ENCODE results near the gene LRRC74B. TPM values are rescaled to one million over a fixed set of nuclear protein-coding genes. Genes with fewer than 3 reads are reported as not detected.

Gene LRRC74B
- total and polyA plus RNA-seq, 2 of the 4 experiments (the other 2 are of a cell fraction): not detected

- Histone ChIP-seq H3K4ac (ENCODE audit: low read depth, low read length) (no peak overlapping the region), H2BK15ac (ENCODE audit: low read depth, low read length) (no peak overlapping the region), H2BK5ac (ENCODE audit: low read depth, low read length, poor library complexity, severe bottlenecking) (no peak overlapping the region), H3K4me2 (ENCODE audit: low read depth, low read length) (no peak overlapping the region), H3K27ac (ENCODE audit: insufficient read depth, low read length) (no peak overlapping the region), H3K9me1 (ENCODE audit: insufficient read depth, low read length) (no peaks in the 10 kb centered on the region), H2AFZ (replicated peaks; ENCODE audit: low read length, poor library complexity) (no peak overlapping the region), H4K5ac (ENCODE audit: low read depth, low read length) (no peak overlapping the region), H4K91ac (ENCODE audit: insufficient read depth, low read depth, low read length) (no peak overlapping the region), H3K14ac (replicated peaks; ENCODE audit: low read depth, low read length) (no peak overlapping the region), H3K27me3 (ENCODE audit: control insufficient read depth, insufficient read depth, low read length) (peaks cover 17% of the 10 kb centered on the region), H3K36me3 (ENCODE audit: control insufficient read depth, insufficient read depth, low read length) (no peaks in the 10 kb centered on the region), H3K79me1 (ENCODE audit: low read depth in 1 of 2, low read length in 2 of 2) (no peaks in the 10 kb centered on the region), H2BK20ac (ENCODE audit: low read depth, low read length) (no peak overlapping the region), H3K4me1 (ENCODE audit: control insufficient read depth, insufficient read depth, low read length) (peaks cover 2% of the 10 kb centered on the region; the same call in 1 of the 2 replicates), H3K4me3 (ENCODE audit: insufficient read depth, low read depth, low read length) (no peak overlapping the region), H4K8ac (ENCODE audit: low read depth in 2 of 2, low read length in 2 of 2) (no peak overlapping the region), H3K56ac (ENCODE audit: extremely low read depth, insufficient read depth, low read length) (no peak overlapping the region), H3K9me3 (ENCODE audit: control insufficient read depth, insufficient read depth, low read length) (no peaks in the 10 kb centered on the region), H2BK120ac (ENCODE audit: low read depth, low read length) (no peak overlapping the region), H4K20me1 (ENCODE audit: insufficient read depth, low read length) (no peaks in the 10 kb centered on the region), H2AK9ac (replicated peaks; ENCODE audit: low read depth, low read length, poor library complexity) (peak overlapping the region; percentile 24), H3K18ac (ENCODE audit: low read depth, low read length) (no peak overlapping the region), H3K23ac (ENCODE audit: low read depth, low read length) (no peak overlapping the region), H3K9ac (ENCODE audit: low read depth, low read length) (no peak overlapping the region), H2AK5ac (ENCODE audit: low read depth, low read length) (no peak overlapping the region)
- intact Hi-C loops (cut with micrococcal nuclease) (no loop called here), dilution Hi-C loops (cut with HindIII; ENCODE audit: low sequenced_read_pairs, unreplicated experiment) (no loop called here), in situ Hi-C loops (cut with MboI; ENCODE audit: low sequenced_read_pairs) (no loop called here)
- TF ChIP-seq CHD1 (IDR thresholded peaks at IDR 0.05; ENCODE audit: low read depth, low read length) (no peak), RCOR1 (IDR thresholded peaks at IDR 0.05; ENCODE audit: insufficient replicate concordance, low read length) (no peak), FOS (IDR thresholded peaks at IDR 0.05; ENCODE audit: low read depth, low read length) (no peak), BHLHE40 (IDR thresholded peaks at IDR 0.05; ENCODE audit: low read depth, low read length) (no peak), USF2 (IDR thresholded peaks at IDR 0.05; ENCODE audit: low read depth, low read length) (no peak), POLR2A (IDR thresholded peaks at IDR 0.05; ENCODE audit: low read depth, low read length) (no peak), CTCF (conservative IDR thresholded peaks at IDR 0.05; ENCODE audit: low read depth, low read length) (no peak), RFX5 (IDR thresholded peaks at IDR 0.05; ENCODE audit: low read depth, low read length) (no peak), MAZ (IDR thresholded peaks at IDR 0.05; ENCODE audit: borderline replicate concordance, low read depth, low read length) (no peak), MAFK (IDR thresholded peaks at IDR 0.05; ENCODE audit: low read depth, low read length) (no peak), NFE2L2 (IDR thresholded peaks at IDR 0.05; ENCODE audit: low read depth, low read length) (no peak), SMC3 (IDR thresholded peaks at IDR 0.05; ENCODE audit: low read depth, low read length) (no peak), RAD21 (IDR thresholded peaks at IDR 0.05; ENCODE audit: low read length) (no peak), CEBPB (IDR thresholded peaks at IDR 0.05; ENCODE audit: low read depth, low read length) (no peak), MXI1 (IDR thresholded peaks at IDR 0.05; ENCODE audit: borderline replicate concordance, low read depth, low read length) (no peak)
- BruUV-seq (replicated peaks): no TSS peak
- ChIA-PET POLR2A (ENCODE audit: unreplicated experiment) (no interaction called here), CTCF (no interaction called here)
- WGBS, 2 experiments (ENCODE audit: extremely low coverage in 2 of 2, insufficient read length in 1 of 2): 87% methylated on average over 9 of the region's 27 CpGs; no CpG with 5 or more reads in 1 of the 2 experiments
- DNase-seq (no peak), ATAC-seq (ENCODE audit: low read depth) (no peak)
Measured at GRCh38 chr22:21025763-21026755, 19.7 kb upstream of the LRRC74B start.

Data from IMR-90 (cell line).